Thyroid gland (tissue), 4 donors: ENCODE data around the gene RRN3. TPM values are rescaled to one million over a fixed set of nuclear protein-coding genes. Genes with fewer than 3 reads are reported as not detected.

Source experiments
- DNase-seq, 2 donors: peaks; one replicate each; pipeline ENCODE4 v3.0.0-alpha.2; 2019
- H3K27ac ChIP-seq, 3 donors: fragments of 200-600 bp; sonication (generic); 1 replicate in 2 of 3; 2 replicates in 1 of 3; pipeline ENCODE4 v1.5.1; 2016 to 2019; ENCODE audit warnings: mild to moderate bottlenecking in 1 of 3, moderate library complexity in 1 of 3
- H3K27me3 ChIP-seq: fragments of 200-600 bp; sonication (generic); one replicate; pipeline ENCODE4 v1.5.1; 2019
- H3K36me3 ChIP-seq, 2 donors: fragments of 200-600 bp; sonication (generic); one replicate each; pipeline ENCODE4 v1.5.1; 2016 to 2019
- H3K4me1 ChIP-seq, 2 donors: fragments of 200-600 bp; sonication (generic); one replicate each; pipeline ENCODE4 v1.5.1; 2017 to 2019
- H3K4me3 ChIP-seq, 3 donors: fragments of 200-600 bp; sonication (generic); replicated peaks in 1 of 3; 1 replicate in 2 of 3; 2 replicates in 1 of 3; pipeline ENCODE4 v1.5.1; 2016; ENCODE audit warnings: mild to moderate bottlenecking in 1 of 3
- H3K9me3 ChIP-seq: fragments of 200-600 bp; sonication (generic); one replicate; pipeline ENCODE4 v1.5.1; 2017
- CTCF ChIP-seq, 6 experiments: fragments of 200-600 bp in 3 of 6; fragments of 450-650 bp in 3 of 6; sonication (generic) in 3 of 6; IDR thresholded peaks; one replicate each; pipeline ENCODE4 v1.5.1; 2016 to 2019; ENCODE audit warnings: antibody characterized with exemption in 6 of 6, mild to moderate bottlenecking in 2 of 6, inconsistent platforms in 1 of 6, moderate library complexity in 1 of 6
- POLR2A ChIP-seq, 2 donors: fragments of 450-650 bp; IDR thresholded peaks; one replicate each; pipeline ENCODE4 v1.6.1; 2017; ENCODE audit warnings: antibody characterized with exemption in 2 of 2, mild to moderate bottlenecking in 2 of 2, moderate library complexity in 1 of 2
- WGBS, 2 donors: methylation state at CpG; one replicate each; pipeline ENCODE4 v1.1.5; 2017; 5-methylcytosine and 5-hydroxymethylcytosine counted together
- intact Hi-C: fragments of 100-400 bp; cut with DNase I; formaldehyde crosslinking; loops from one replicate; pipeline ENCODE4 v1.15.1; 2023
- total RNA-seq, 4 donors: library from RNA; depleted of rRNA; stranded (reverse); fragments of >200 nt; gene quantifications; one replicate each; pipeline ENCODE4 v1.2.3, GENCODE V29; 2016

The RRN3 gene
- total RNA-seq, 4 donors from 2014 or later = 27.7 to 31.8 (median 30.7) TPM

GRCh38 chr16:15059324-15059723, 34.7 kb downstream of the RRN3 start:
- TF ChIP-seq POLR2A (IDR thresholded peaks at IDR 0.05) = no peak
- TF ChIP-seq CTCF (IDR thresholded peaks at IDR 0.05) = no peak
- WGBS, 2 donors = 61 to 64% methylated on average over 3 of the region's 3 CpGs
- DNase-seq = no peak
- Histone ChIP-seq H3K27ac (no peak overlapping the region), H3K27me3 (no peaks in the 10 kb centered on the region), H3K4me3 (no peak overlapping the region), H3K9me3 (no peaks in the 10 kb centered on the region), H3K36me3 (peaks cover 34 to 40% of the 10 kb centered on the region in 2 donors), H3K4me1 (peaks cover 7 to 11% of the 10 kb centered on the region in 2 donors)
- intact Hi-C loops = no loop called here

- H3K27ac ChIP-seq = no peak overlapping the region
- intact Hi-C loops = no loop called here
- 82 to 84% methylated on average over 7 of the region's 7 CpGs for WGBS, 2 donors
- TF ChIP-seq POLR2A (IDR thresholded peaks at IDR 0.05) (no peak), CTCF (IDR thresholded peaks at IDR 0.05) (no peak)
- no peak overlapping the region for H3K4me3 ChIP-seq
- no peaks in the 10 kb centered on the region for H3K27me3 ChIP-seq
- DNase-seq = no peak
- peaks cover 8 to 11% of the 10 kb centered on the region in 2 donors for H3K4me1 ChIP-seq
- H3K9me3 ChIP-seq = no peaks in the 10 kb centered on the region
- peaks cover 24 to 31% of the 10 kb centered on the region in 2 donors for H3K36me3 ChIP-seq
These were observed 36.2 kb downstream of the RRN3 start for GRCh38 chr16:15057681-15058417.

- intact Hi-C loops = no loop called here
- Histone ChIP-seq H3K27me3 (no peaks in the 10 kb centered on the region), H3K27ac (peak overlapping the region; percentile 41 to 76 (median 72)), H3K4me3 (peak overlapping the region; percentile 66 to 96 (median 95)), H3K4me1 (peaks cover 8 to 11% of the 10 kb centered on the region in 2 donors), H3K9me3 (no peaks in the 10 kb centered on the region), H3K36me3 (peaks cover under 1 to 8% of the 10 kb centered on the region in 2 donors)
- TF ChIP-seq POLR2A (IDR thresholded peaks at IDR 0.05) (peak in 1 of 2 donors; percentile 42), CTCF (IDR thresholded peaks at IDR 0.05) (peak in 1 of 6 experiments; percentile 24)
- WGBS, 2 donors = 4 to 16% methylated on average over 18 to 44 of the region's 81 CpGs
- DNase-seq = peak in 1 of 2 donors; percentile 46
These were observed 38.7 kb downstream of the RRN3 start for GRCh38 chr16:15055141-15056053.

- peaks cover 0 to 1% of the 10 kb centered on the region in 2 donors for H3K36me3 ChIP-seq
- intact Hi-C loops = no loop called here
- no peak for DNase-seq
- WGBS, 2 donors = 83 to 86% methylated on average over 19 of the region's 19 CpGs
- peak overlapping the region in 2 of 3 donors; percentile 72 to 76 for H3K27ac ChIP-seq
- H3K9me3 ChIP-seq = no peaks in the 10 kb centered on the region
- no peaks in the 10 kb centered on the region for H3K27me3 ChIP-seq
- TF ChIP-seq POLR2A (IDR thresholded peaks at IDR 0.05) (no peak), CTCF (IDR thresholded peaks at IDR 0.05) (no peak)
- H3K4me1 ChIP-seq = peaks cover 8 to 14% of the 10 kb centered on the region in 2 donors
- peak overlapping the region in 2 of 3 donors; percentile 95 to 96 for H3K4me3 ChIP-seq
These were observed 39.5 kb downstream of the RRN3 start for GRCh38 chr16:15054357-15055140.
